ENCODE results near the gene EVI5L.
"Not testable (repeated sequence)": the region's sequence is repeated elsewhere in the genome, so short reads cannot be mapped to it uniquely, and the experiment has no call there.

Gene EVI5L

GRCh38 chr19:7829561-7830271, at the start of gene EVI5L:
Gene EVI5L, plus strand, starts transcription at chr19:7830218. Its CDS starts 16,325 bp downstream, at chr19:7846543.
- DNase-seq (ENCODE audit: low read depth in 2 of 2): peak; percentile 99

DNA sequence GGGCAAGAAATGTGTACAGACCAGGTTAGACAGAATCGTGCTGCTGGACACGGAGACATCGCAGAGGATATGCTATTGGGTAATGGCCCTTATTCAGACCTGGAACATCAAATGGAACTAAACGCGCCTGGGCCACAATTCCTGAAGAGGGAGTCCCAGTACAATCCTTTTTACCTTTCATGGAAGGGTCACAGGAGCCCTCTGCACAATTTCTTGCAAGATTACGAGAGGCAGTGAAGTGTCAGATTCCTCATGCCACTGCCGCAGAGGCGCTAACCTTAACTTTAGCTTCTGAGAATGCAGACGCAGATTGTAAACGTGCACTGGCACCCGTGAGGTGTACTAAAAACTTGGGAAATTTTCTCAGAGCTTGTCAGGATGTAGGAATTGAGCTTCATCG, 48.9 kb upstream of the EVI5L start:
- DNase-seq (ENCODE audit: low read depth in 2 of 2): no peak

- DNase-seq (ENCODE audit: low read depth in 2 of 2): no peak
These were observed 46.0 kb upstream of the EVI5L start for GRCh38 chr19:7783991-7784423.

DNA sequence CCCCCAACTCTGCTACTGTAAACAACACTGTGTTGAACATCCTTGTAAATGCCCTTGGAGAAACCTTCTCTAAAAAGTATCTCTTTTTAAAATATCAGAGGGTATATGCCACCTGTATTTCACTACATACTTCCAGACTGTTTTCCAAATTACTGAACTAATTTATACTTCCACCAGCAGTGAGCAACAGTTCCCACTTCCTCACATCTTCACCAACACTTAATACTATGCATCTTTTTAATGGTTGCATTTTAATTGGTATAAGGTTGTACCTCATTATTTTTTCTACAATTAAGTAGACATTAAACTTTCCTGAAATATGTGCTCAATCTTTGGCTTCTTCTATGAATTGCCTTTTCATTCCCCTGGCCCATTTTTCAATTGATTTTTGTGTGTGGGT, 45.2 kb upstream of the EVI5L start:
- DNase-seq (ENCODE audit: low read depth in 2 of 2): no peak

- DNase-seq (ENCODE audit: low read depth in 2 of 2): no peak
These were observed 42.9 kb upstream of the EVI5L start for GRCh38 chr19:7787141-7787540.

DNA sequence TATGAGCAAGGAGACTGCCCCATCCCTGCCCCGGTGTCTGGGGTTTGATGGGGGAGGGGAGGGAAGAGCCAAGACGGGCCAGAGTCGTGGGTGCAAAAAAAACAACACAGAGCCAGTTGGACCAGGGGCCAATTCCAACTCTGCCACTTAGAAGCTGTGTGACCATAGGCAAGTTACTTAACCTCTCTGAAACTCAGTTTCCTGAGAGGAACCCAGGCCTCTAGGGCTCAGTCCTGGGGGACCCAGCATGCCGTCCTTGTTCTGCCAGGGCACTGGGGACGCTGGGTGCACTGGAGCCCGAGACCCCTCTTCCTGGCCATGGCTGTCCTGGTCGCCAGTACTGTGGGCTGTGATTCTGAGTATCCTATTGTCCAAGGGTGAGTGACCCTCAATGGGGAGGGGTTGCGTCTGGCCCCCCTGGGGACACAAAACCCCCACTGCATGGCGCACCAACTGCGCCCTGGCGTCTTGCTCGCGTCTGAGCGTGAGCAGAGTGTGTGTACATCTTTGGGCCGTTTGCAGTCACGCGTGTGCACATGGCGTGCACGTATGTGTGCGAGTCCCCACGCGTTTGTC, 42.3 kb upstream of the EVI5L start:
- no peak for DNase-seq (ENCODE audit: low read depth in 2 of 2)

DNA sequence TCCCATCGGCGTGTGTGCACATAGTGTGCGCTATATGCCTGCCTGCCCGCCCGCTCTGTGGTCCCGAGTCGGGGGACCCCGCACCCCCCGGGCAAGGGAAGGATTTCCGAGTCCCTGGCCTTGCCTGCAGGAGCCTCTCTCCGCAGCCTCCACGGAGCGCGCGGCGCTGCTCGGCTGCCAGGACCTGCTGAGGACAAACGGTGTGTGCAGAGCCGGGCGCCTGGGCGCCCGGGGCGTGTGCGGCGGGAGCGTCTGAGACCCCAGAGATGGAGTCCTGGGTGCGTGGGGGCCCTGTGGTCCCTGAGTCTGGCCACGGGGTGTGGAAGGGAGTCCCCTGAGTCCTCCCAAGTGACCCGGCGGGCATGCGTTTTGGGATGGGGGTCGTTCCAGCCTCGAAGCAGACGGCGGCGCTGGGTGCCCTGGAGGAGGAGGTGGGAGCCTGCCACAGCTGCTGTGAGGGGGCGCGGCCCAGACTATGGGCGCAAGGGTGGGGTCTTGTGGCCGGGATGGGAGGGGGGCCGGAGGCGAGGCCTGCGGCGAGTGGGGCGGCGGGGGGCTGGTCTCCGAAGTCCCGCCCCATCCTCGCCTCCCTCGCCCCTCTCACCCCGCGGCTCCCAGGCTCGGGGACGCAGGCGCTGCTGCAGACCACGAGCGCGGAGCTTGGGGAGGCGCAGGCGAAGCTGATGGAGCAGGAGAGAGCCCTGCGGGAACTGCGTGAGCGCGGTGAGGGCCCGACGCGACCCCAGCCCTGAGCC, 41.7 kb upstream of the EVI5L start:
- DNase-seq (ENCODE audit: low read depth in 2 of 2): no peak

- no peak for DNase-seq (ENCODE audit: low read depth in 2 of 2)
These were observed 41.1 kb upstream of the EVI5L start for GRCh38 chr19:7788933-7789323.

GRCh38 chr19:7789447-7789846, 40.6 kb upstream of the EVI5L start:
- DNase-seq (ENCODE audit: low read depth in 2 of 2): no peak

- no peak for DNase-seq (ENCODE audit: low read depth in 2 of 2)
These were observed 39.6 kb upstream of the EVI5L start for GRCh38 chr19:7790416-7790815.

- no peak for DNase-seq (ENCODE audit: low read depth in 2 of 2)
These were observed 37.7 kb upstream of the EVI5L start for GRCh38 chr19:7792281-7792680.

- DNase-seq (ENCODE audit: low read depth in 2 of 2): not testable (repeated sequence)
These were observed 37.3 kb upstream of the EVI5L start for GRCh38 chr19:7792701-7793100.

DNA sequence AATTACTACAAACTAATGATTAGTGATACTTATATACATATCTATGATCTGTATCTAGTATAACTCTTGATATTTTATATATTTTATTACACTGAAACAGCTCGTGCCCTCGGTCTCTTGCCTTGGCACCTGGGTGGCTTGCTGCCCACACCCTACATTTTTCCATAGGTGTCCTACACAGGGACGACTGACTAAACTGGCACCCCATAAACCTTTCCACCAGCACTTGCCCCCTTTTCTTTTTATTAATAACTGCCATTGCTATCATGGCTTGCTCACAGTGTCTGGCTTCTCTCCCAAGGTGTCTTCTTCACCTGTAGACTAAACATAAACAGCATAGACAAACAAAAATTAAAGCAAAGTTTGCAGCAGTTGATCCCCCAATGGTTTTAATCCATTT, 36.5 kb upstream of the EVI5L start:
- DNase-seq (ENCODE audit: low read depth in 2 of 2): no peak

DNA sequence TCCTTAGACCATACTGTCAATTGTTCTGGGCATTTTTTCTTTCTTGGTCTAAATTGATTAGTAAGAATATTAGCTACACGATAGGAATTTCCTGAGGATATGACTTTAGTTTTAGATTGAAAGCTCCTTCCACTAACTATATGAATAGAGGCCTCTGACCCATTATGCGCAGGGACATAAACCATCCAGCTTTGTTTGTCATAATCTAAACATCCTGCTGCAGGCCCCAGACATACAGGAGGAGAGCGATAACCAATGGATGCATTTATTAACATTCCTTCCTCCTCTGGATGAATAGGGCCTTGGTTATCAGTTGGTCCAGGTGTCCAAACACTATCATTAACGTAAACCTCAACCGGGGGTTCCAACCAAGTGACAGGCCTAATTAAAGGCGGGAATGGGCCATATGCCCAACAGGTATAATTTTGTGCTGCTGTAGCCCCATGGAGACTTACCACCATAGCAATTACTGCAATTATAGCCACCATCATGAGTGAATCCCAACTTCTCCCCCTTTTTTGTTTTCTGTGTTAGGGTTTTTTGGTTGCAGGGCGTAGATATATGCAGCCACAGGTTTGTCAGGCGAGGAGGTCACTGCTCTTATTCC, 34.4 kb upstream of the EVI5L start:
- no peak for DNase-seq (ENCODE audit: low read depth in 2 of 2)

DNA sequence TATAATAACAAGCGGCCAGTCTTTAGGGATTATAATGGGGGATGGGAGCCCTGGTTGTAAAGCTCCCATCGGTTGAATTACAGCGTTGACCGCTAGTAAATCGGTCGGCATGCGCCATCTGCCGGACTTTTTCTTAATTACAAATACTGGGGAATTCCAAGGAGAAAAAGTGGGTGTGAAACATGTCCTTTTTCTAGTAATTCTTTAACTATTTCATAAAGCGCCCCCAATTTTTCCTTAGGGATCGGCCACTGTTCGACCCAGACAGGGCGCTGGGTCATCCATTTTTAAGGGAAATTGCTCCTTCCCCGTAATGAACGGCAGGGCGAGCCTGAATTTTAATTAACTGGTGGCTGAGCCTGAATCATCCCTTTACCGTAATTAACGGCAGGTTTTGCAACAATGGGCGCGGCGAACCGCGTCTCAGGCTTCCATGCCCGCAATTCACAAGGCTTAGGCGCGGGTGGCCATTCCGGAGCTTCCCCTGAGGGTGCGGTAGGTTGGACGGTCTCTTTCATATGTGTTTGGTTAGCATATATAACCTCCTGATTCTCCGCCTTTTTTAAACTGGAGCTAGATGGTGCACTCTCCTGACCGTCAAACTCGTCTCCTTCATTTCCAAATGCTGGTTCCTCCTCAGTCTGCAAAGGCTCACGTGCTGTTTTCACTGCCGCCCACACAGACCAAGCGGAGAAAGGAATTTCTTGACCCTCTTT, 30.2 kb upstream of the EVI5L start:
- DNase-seq (ENCODE audit: low read depth in 2 of 2): peak; percentile 13 to 35

- DNase-seq (ENCODE audit: low read depth in 2 of 2): no peak
These were observed 28.9 kb upstream of the EVI5L start for GRCh38 chr19:7801020-7801570.

GRCh38 chr19:7806234-7806633, 23.8 kb upstream of the EVI5L start:
- DNase-seq (ENCODE audit: low read depth in 2 of 2): no peak

DNA sequence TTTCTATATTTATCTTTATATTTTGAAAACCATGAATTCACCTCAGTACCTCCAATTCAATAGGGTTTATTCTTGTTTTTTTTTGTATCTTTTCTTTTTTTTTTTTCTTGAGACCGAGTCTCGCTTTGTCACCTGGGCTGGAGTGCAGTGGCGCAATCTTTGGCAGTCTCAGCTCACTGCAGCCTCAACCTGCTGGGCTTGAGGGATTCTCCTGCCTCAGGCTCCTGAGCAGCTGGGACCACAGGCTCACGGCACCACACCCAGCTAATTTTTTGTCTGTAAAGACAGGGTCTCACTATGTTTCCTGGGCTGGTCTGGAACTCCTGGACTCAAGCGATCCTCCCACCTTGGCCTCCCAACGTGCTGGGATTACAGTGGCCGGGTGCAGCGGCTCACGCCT, 23.1 kb upstream of the EVI5L start:
- DNase-seq (ENCODE audit: low read depth in 2 of 2): no peak

DNA sequence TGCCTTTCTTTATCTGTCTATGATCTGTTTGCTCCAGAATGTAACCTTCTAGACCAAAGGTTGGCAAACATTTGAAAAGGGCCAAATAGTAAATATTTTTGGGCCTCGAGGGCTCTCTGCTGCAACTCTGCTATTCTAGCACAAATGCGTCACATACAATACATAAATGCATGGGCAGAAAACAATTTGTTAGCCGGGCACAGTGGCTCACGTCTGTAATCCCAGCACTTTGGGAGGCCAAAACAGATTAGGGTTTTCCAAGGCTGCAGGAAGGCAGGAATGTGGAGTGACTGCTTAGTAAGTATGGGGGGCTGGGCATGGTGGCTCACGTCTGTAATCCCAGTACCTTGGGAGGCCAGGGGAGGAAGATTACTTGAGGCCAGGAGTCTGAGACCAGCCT, 21.9 kb upstream of the EVI5L start:
- DNase-seq (ENCODE audit: low read depth in 2 of 2): no peak

DNA sequence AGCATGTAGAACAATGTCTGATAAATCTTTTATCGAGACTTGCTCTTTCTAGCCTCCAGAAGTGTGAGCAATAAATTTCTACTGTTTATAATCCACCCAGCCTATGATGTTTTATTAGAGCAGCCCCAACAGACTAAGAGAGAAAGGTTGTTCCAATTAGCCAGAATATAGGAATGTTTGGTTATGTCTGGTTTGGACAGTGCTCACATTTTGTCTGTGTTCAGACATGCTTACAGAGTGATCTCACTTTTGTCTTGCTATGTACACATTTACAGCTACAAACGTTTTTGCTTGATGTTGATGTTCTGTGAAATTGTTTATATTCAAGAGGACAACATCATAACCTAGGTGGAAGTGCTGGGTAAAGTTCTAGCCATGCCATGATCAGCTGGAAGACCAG, 18.0 kb upstream of the EVI5L start:
- no peak for DNase-seq (ENCODE audit: low read depth in 2 of 2)

GRCh38 chr19:7815325-7815724, 14.7 kb upstream of the EVI5L start:
- DNase-seq (ENCODE audit: low read depth in 2 of 2): no peak

- DNase-seq (ENCODE audit: low read depth in 2 of 2): not testable (repeated sequence)
These were observed 14.0 kb upstream of the EVI5L start for GRCh38 chr19:7816040-7816439.
